ENCODE data around the gene GNA12. TPM values are rescaled to one million over a fixed set of nuclear protein-coding genes. Genes with fewer than 3 reads are reported as not detected.
"Not testable (repeated sequence)": the region's sequence is repeated elsewhere in the genome, so short reads cannot be mapped to it uniquely, and the experiment has no call there.

Gene GNA12
- total RNA-seq, 1 donor = 27.1 TPM

GRCh38 chr7:2729031-2729892 is 114.8 kb downstream of the GNA12 start:
- no peak for TF ChIP-seq CTCF (IDR thresholded peaks at IDR 0.05; ENCODE audit: extremely low read depth, low read depth, low read length)
- peaks cover 10% of the 10 kb centered on the region for H3K4me1 ChIP-seq (ENCODE audit: insufficient read depth, low read length)
- no peak overlapping the region for H2AFZ ChIP-seq (ENCODE audit: low read length)
- peaks cover 34% of the 10 kb centered on the region for H3K79me2 ChIP-seq (ENCODE audit: insufficient read depth, low read length)
- no peaks in the 10 kb centered on the region for H3K9me3 ChIP-seq (ENCODE audit: low read depth, low read length)
- no peak overlapping the region for H3K4me2 ChIP-seq (ENCODE audit: insufficient read depth, low read length)
- H3K36me3 ChIP-seq (ENCODE audit: insufficient read depth, low read length) = peaks cover 26% of the 10 kb centered on the region
- DNase-seq (ENCODE audit: insufficient read length, low spot score, missing footprints) = peak; percentile 75
- H3K27ac ChIP-seq (ENCODE audit: low read depth, low read length) = peak overlapping the region; percentile 52
- H3K4me3 ChIP-seq (ENCODE audit: insufficient read depth, low read length) = no peak overlapping the region
- H3K27me3 ChIP-seq (ENCODE audit: insufficient read depth, low read length) = no peaks in the 10 kb centered on the region
- peaks cover 2% of the 10 kb centered on the region for H4K20me1 ChIP-seq (ENCODE audit: insufficient read depth, low read length)

GRCh38 chr7:2728316-2729030 is 115.6 kb downstream of the GNA12 start:
- no peaks in the 10 kb centered on the region for H3K9me3 ChIP-seq (ENCODE audit: low read depth, low read length)
- H4K20me1 ChIP-seq (ENCODE audit: insufficient read depth, low read length) = peaks cover 2% of the 10 kb centered on the region
- peaks cover 21% of the 10 kb centered on the region for H3K36me3 ChIP-seq (ENCODE audit: insufficient read depth, low read length)
- no peak overlapping the region for H2AFZ ChIP-seq (ENCODE audit: low read length)
- no peak overlapping the region for H3K4me2 ChIP-seq (ENCODE audit: insufficient read depth, low read length)
- DNase-seq (ENCODE audit: insufficient read length, low spot score, missing footprints) = peak; percentile 90
- TF ChIP-seq CTCF (IDR thresholded peaks at IDR 0.05; ENCODE audit: extremely low read depth, low read depth, low read length) = no peak
- H3K79me2 ChIP-seq (ENCODE audit: insufficient read depth, low read length) = peaks cover 27% of the 10 kb centered on the region
- no peaks in the 10 kb centered on the region for H3K27me3 ChIP-seq (ENCODE audit: insufficient read depth, low read length)
- peak overlapping the region; percentile 73 for H3K27ac ChIP-seq (ENCODE audit: low read depth, low read length)
- no peak overlapping the region for H3K4me3 ChIP-seq (ENCODE audit: insufficient read depth, low read length)
- peaks cover 10% of the 10 kb centered on the region for H3K4me1 ChIP-seq (ENCODE audit: insufficient read depth, low read length)

GRCh38 chr7:2727206-2727605 is 116.9 kb downstream of the GNA12 start:
- H3K79me2 ChIP-seq (ENCODE audit: insufficient read depth, low read length) = peaks cover 22% of the 10 kb centered on the region
- not testable (repeated sequence) for H3K4me3 ChIP-seq (ENCODE audit: insufficient read depth, low read length); H3K4me2 ChIP-seq (ENCODE audit: insufficient read depth, low read length); H2AFZ ChIP-seq (ENCODE audit: low read length); H4K20me1 ChIP-seq (ENCODE audit: insufficient read depth, low read length); H3K27me3 ChIP-seq (ENCODE audit: insufficient read depth, low read length); H3K9me3 ChIP-seq (ENCODE audit: low read depth, low read length); H3K4me1 ChIP-seq (ENCODE audit: insufficient read depth, low read length); H3K27ac ChIP-seq (ENCODE audit: low read depth, low read length); DNase-seq (ENCODE audit: insufficient read length, low spot score, missing footprints)
- H3K36me3 ChIP-seq (ENCODE audit: insufficient read depth, low read length) = peaks cover 21% of the 10 kb centered on the region

GRCh38 chr7:2726316-2727018 is 117.6 kb downstream of the GNA12 start:
- Histone ChIP-seq H2AFZ (ENCODE audit: low read length) (no peak overlapping the region), H3K4me1 (ENCODE audit: insufficient read depth, low read length) (peaks cover 4% of the 10 kb centered on the region), H3K27ac (ENCODE audit: low read depth, low read length) (no peak overlapping the region), H3K36me3 (ENCODE audit: insufficient read depth, low read length) (peaks cover 21% of the 10 kb centered on the region), H4K20me1 (ENCODE audit: insufficient read depth, low read length) (peaks cover 2% of the 10 kb centered on the region), H3K27me3 (ENCODE audit: insufficient read depth, low read length) (no peaks in the 10 kb centered on the region), H3K4me2 (ENCODE audit: insufficient read depth, low read length) (no peak overlapping the region), H3K9me3 (ENCODE audit: low read depth, low read length) (no peaks in the 10 kb centered on the region), H3K4me3 (ENCODE audit: insufficient read depth, low read length) (no peak overlapping the region), H3K79me2 (ENCODE audit: insufficient read depth, low read length) (peaks cover 18% of the 10 kb centered on the region)
- no peak for TF ChIP-seq CTCF (IDR thresholded peaks at IDR 0.05; ENCODE audit: extremely low read depth, low read depth, low read length)
- DNase-seq (ENCODE audit: insufficient read length, low spot score, missing footprints) = peak; percentile 58

All from osteoblast (primary cell).